Liver (tissue), 9 donors: ENCODE measurements around the gene AKAP13. TPM values are rescaled to one million over a fixed set of nuclear protein-coding genes. Genes with fewer than 3 reads are reported as not detected.

ENCODE experiments used
- DNase-seq: peaks from one replicate; pipeline ENCODE4 v3.0.0-alpha.2; 2017; ENCODE audit warnings: low spot score
- H3K27ac ChIP-seq, 2 donors: one replicate each; pipeline ENCODE4 v1.7.0; 2013; ENCODE audit warnings: inconsistent platforms in 2 of 2, low read length in 2 of 2, control low read depth in 1 of 2, low read depth in 1 of 2, mild to moderate bottlenecking in 1 of 2
- H3K27me3 ChIP-seq, 4 donors: one replicate each; pipeline versions ENCODE4 v1.6.1 to v1.7.0; 2013; ENCODE audit warnings: low read length in 3 of 4, inconsistent platforms in 1 of 4, mild to moderate bottlenecking in 1 of 4, moderate library complexity in 1 of 4; ENCODE audit not compliant: control insufficient read depth in 4 of 4, insufficient read depth in 4 of 4
- H3K36me3 ChIP-seq, 4 donors: one replicate each; pipeline versions ENCODE4 v1.6.1 to v1.7.0; 2013; ENCODE audit warnings: low read length in 3 of 4, mild to moderate bottlenecking in 3 of 4, low read depth in 1 of 4, moderate library complexity in 1 of 4; ENCODE audit not compliant: control insufficient read depth in 4 of 4, insufficient read depth in 3 of 4
- H3K4me1 ChIP-seq, 4 donors: one replicate each; pipeline versions ENCODE4 v1.6.1 to v1.7.0; 2013; ENCODE audit warnings: low read length in 3 of 4, mild to moderate bottlenecking in 3 of 4, moderate library complexity in 1 of 4; ENCODE audit not compliant: control insufficient read depth in 4 of 4, insufficient read depth in 4 of 4
- H3K4me3 ChIP-seq, 3 donors: one replicate each; pipeline versions ENCODE4 v1.6.1 to v1.7.0; 2013; ENCODE audit warnings: low read length in 3 of 3, control low read depth in 1 of 3, low read depth in 1 of 3, mild to moderate bottlenecking in 1 of 3
- H3K9ac ChIP-seq, 2 donors: one replicate each; pipeline ENCODE4 v1.7.0; 2013; ENCODE audit warnings: low read length in 2 of 2, mild to moderate bottlenecking in 2 of 2, moderate library complexity in 2 of 2, control low read depth in 1 of 2, low read depth in 1 of 2
- H3K9me3 ChIP-seq, 4 donors: one replicate each; pipeline versions ENCODE4 v1.6.1 to v1.7.0; 2013; ENCODE audit warnings: low read length in 3 of 4; ENCODE audit not compliant: control insufficient read depth in 4 of 4
- ATF3 ChIP-seq: IDR thresholded peaks from 2 replicates; pipeline ENCODE4 v1.6.1; 2016; ENCODE audit warnings: antibody characterized with exemption
- EGR1 ChIP-seq, 2 donors: IDR thresholded peaks; 2 replicates each; pipeline ENCODE4 v1.6.1; 2016 to 2018; ENCODE audit warnings: antibody characterized with exemption in 2 of 2, low read depth in 2 of 2
- FOXA1 ChIP-seq: IDR thresholded peaks from 2 replicates; pipeline ENCODE4 v1.6.1; 2016; ENCODE audit warnings: antibody characterized with exemption
- FOXA2 ChIP-seq: IDR thresholded peaks from 2 replicates; pipeline ENCODE4 v1.6.1; 2016; ENCODE audit warnings: antibody characterized with exemption
- GABPA ChIP-seq, 2 donors: IDR thresholded peaks in 1 of 2; conservative IDR thresholded peaks in 1 of 2; 2 replicates each; pipeline ENCODE4 v1.6.1; 2016; ENCODE audit warnings: antibody characterized with exemption in 2 of 2, mild to moderate bottlenecking in 1 of 2, moderate library complexity in 1 of 2
- HNF4A ChIP-seq, 2 donors: conservative IDR thresholded peaks; 2 replicates each; pipeline ENCODE4 v1.6.1; 2016; ENCODE audit warnings: antibody characterized with exemption in 2 of 2, mild to moderate bottlenecking in 2 of 2
- HNF4G ChIP-seq: IDR thresholded peaks from 2 replicates; pipeline ENCODE4 v1.6.1; 2016; ENCODE audit warnings: antibody characterized with exemption
- JUND ChIP-seq, 2 donors: IDR thresholded peaks; 2 replicates each; pipeline ENCODE4 v1.6.1; 2016; ENCODE audit warnings: antibody characterized with exemption in 2 of 2
- MAX ChIP-seq: IDR thresholded peaks from 2 replicates; pipeline ENCODE4 v1.6.1; 2016; ENCODE audit warnings: antibody characterized with exemption
- NR2F2 ChIP-seq: IDR thresholded peaks from 2 replicates; pipeline ENCODE4 v1.6.1; 2016; ENCODE audit warnings: antibody characterized with exemption
- RAD21 ChIP-seq, 2 donors: IDR thresholded peaks; 2 replicates each; pipeline ENCODE4 v1.6.1; 2016; ENCODE audit warnings: antibody characterized with exemption in 2 of 2, mild to moderate bottlenecking in 2 of 2
- RXRA ChIP-seq, 2 donors: IDR thresholded peaks; 2 replicates each; pipeline ENCODE4 v1.6.1; 2017 to 2018; ENCODE audit warnings: antibody characterized with exemption in 2 of 2, mild to moderate bottlenecking in 1 of 2
- SP1 ChIP-seq: IDR thresholded peaks from 2 replicates; pipeline ENCODE4 v1.6.1; 2018; ENCODE audit warnings: antibody characterized with exemption, mild to moderate bottlenecking
- TAF1 ChIP-seq: conservative IDR thresholded peaks from 2 replicates; pipeline ENCODE4 v1.6.1; 2016; ENCODE audit warnings: antibody characterized with exemption, mild to moderate bottlenecking
- YY1 ChIP-seq: IDR thresholded peaks from 2 replicates; pipeline ENCODE4 v1.6.1; 2016; ENCODE audit warnings: antibody characterized with exemption, mild to moderate bottlenecking
- ZBTB33 ChIP-seq: IDR thresholded peaks from 2 replicates; pipeline ENCODE4 v1.6.1; 2016; ENCODE audit warnings: antibody characterized with exemption
- WGBS: extraction: QIAGEN DNeasy Blood & Tissue Kit; methylation state at CpG from one replicate; pipeline ENCODE4 v1.1.7; 2013; 5-methylcytosine and 5-hydroxymethylcytosine counted together
- polyA plus RNA-seq, 2 donors: library from polyadenylated mRNA; stranded (reverse) in 1 of 2; unstranded in 1 of 2; fragments of 200-250 nt in 1 of 2; fragments of >200 nt in 1 of 2; fragmentation: Nextera tagmentation in 1 of 2; extraction: Ambion mirVana in 1 of 2; gene quantifications; one replicate each; pipeline versions ENCODE4 v1.2.1 to v1.2.3, GENCODE V29; 2013 to 2015
- total RNA-seq, 2 donors: library from RNA; depleted of rRNA; stranded (reverse); fragments of >200 nt; gene quantifications; one replicate each; pipeline ENCODE4 v1.2.3, GENCODE V29; 2014
- TF ChIP-seq, protein P1 (sequence below): fragments of 150-350 bp; IDR thresholded peaks from 2 replicates; pipeline ENCODE4 v1.5.1; 2017; ENCODE audit warnings: improper control_type of control experiment, low read depth, low read length; ENCODE audit not compliant: missing input control
- TF ChIP-seq, protein P2 (sequence below): IDR thresholded peaks from 2 replicates; pipeline ENCODE4 v1.6.1; 2016; ENCODE audit warnings: antibody characterized with exemption, mild to moderate bottlenecking
- donor health status: healthy.
- donor health status: healthy.
- donor health status: healthy.
- donor health status: healthy.
- donor health status: healthy.

The AKAP13 gene
- total and polyA plus RNA-seq, 4 donors: 18.6 to 92.3 (median 37.4) TPM

- TF ChIP-seq NR2F2: no peak
- no peak for TF ChIP-seq FOXA1
- no peak for TF ChIP-seq RAD21 (IDR thresholded peaks at IDR 0.05)
- TF ChIP-seq EGR1 (IDR thresholded peaks at IDR 0.05; ENCODE audit: low read depth in 2 of 2): no peak
- TF ChIP-seq MAX: no peak
- TF ChIP-seq YY1: no peak
- no peak for TF ChIP-seq RXRA (IDR thresholded peaks at IDR 0.05)
- no peak for TF ChIP-seq SP1
- TF ChIP-seq FOXA2: no peak
- TF ChIP-seq, protein P1, sequence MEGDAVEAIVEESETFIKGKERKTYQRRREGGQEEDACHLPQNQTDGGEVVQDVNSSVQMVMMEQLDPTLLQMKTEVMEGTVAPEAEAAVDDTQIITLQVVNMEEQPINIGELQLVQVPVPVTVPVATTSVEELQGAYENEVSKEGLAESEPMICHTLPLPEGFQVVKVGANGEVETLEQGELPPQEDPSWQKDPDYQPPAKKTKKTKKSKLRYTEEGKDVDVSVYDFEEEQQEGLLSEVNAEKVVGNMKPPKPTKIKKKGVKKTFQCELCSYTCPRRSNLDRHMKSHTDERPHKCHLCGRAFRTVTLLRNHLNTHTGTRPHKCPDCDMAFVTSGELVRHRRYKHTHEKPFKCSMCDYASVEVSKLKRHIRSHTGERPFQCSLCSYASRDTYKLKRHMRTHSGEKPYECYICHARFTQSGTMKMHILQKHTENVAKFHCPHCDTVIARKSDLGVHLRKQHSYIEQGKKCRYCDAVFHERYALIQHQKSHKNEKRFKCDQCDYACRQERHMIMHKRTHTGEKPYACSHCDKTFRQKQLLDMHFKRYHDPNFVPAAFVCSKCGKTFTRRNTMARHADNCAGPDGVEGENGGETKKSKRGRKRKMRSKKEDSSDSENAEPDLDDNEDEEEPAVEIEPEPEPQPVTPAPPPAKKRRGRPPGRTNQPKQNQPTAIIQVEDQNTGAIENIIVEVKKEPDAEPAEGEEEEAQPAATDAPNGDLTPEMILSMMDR: no peak
- TF ChIP-seq HNF4A (conservative IDR thresholded peaks at IDR 0.05): no peak
- no peak for TF ChIP-seq HNF4G
- TF ChIP-seq ATF3: no peak
- no peak for TF ChIP-seq TAF1
- no peak for TF ChIP-seq JUND (IDR thresholded peaks at IDR 0.05)
- TF ChIP-seq GABPA (IDR thresholded peaks at IDR 0.05 in 1 of 2, conservative IDR thresholded peaks at IDR 0.05 in 1 of 2): no peak
- no peak for TF ChIP-seq ZBTB33
- TF ChIP-seq, protein P2, sequence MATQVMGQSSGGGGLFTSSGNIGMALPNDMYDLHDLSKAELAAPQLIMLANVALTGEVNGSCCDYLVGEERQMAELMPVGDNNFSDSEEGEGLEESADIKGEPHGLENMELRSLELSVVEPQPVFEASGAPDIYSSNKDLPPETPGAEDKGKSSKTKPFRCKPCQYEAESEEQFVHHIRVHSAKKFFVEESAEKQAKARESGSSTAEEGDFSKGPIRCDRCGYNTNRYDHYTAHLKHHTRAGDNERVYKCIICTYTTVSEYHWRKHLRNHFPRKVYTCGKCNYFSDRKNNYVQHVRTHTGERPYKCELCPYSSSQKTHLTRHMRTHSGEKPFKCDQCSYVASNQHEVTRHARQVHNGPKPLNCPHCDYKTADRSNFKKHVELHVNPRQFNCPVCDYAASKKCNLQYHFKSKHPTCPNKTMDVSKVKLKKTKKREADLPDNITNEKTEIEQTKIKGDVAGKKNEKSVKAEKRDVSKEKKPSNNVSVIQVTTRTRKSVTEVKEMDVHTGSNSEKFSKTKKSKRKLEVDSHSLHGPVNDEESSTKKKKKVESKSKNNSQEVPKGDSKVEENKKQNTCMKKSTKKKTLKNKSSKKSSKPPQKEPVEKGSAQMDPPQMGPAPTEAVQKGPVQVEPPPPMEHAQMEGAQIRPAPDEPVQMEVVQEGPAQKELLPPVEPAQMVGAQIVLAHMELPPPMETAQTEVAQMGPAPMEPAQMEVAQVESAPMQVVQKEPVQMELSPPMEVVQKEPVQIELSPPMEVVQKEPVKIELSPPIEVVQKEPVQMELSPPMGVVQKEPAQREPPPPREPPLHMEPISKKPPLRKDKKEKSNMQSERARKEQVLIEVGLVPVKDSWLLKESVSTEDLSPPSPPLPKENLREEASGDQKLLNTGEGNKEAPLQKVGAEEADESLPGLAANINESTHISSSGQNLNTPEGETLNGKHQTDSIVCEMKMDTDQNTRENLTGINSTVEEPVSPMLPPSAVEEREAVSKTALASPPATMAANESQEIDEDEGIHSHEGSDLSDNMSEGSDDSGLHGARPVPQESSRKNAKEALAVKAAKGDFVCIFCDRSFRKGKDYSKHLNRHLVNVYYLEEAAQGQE: no peak
- 91% methylated on average over 2 of the region's 2 CpGs for WGBS
- Histone ChIP-seq H3K27ac (no peak overlapping the region), H3K4me3 (no peak overlapping the region), H3K36me3 (no peaks in the 10 kb centered on the region), H3K9ac (no peak overlapping the region), H3K4me1 (peaks cover 0 to 9% (median 4%) of the 10 kb centered on the region in 4 donors), H3K27me3 (no peaks in the 10 kb centered on the region), H3K9me3 (no peaks in the 10 kb centered on the region)
- DNase-seq: no peak
Observed at GRCh38 chr15:85393210-85393609, 12.8 kb downstream of the AKAP13 start.
